Fibroblast of the aortic adventitia (primary cell): ENCODE data around the gene SEMA4D. TPM values are rescaled to one million over a fixed set of nuclear protein-coding genes. Genes with fewer than 3 reads are reported as not detected.

Source experiments
- DNase-seq: peaks from one replicate; pipeline ENCODE4 v3.0.0-alpha.2; 2010; ENCODE audit warnings: low read depth
- H3K4me3 ChIP-seq: 2 replicates; pipeline ENCODE4 v1.5.1; 2011; ENCODE audit warnings: low read depth, mild to moderate bottlenecking, control low read depth, low read length, moderate library complexity
- CTCF ChIP-seq: IDR thresholded peaks from 2 replicates; pipeline ENCODE4 v1.5.1; 2011; ENCODE audit warnings: mild to moderate bottlenecking, low read length, control low read depth, inconsistent platforms; ENCODE audit not compliant: insufficient read depth
- total RNA-seq: library from RNA; depleted of rRNA; stranded (reverse); fragments of >200 nt; gene quantifications from 2 replicates; pipeline ENCODE4 v1.2.3, GENCODE V29; 2012; ENCODE audit warnings: low replicate concordance

SEMA4D gene
- total RNA-seq, 1 donor = 0.36 TPM

DNA sequence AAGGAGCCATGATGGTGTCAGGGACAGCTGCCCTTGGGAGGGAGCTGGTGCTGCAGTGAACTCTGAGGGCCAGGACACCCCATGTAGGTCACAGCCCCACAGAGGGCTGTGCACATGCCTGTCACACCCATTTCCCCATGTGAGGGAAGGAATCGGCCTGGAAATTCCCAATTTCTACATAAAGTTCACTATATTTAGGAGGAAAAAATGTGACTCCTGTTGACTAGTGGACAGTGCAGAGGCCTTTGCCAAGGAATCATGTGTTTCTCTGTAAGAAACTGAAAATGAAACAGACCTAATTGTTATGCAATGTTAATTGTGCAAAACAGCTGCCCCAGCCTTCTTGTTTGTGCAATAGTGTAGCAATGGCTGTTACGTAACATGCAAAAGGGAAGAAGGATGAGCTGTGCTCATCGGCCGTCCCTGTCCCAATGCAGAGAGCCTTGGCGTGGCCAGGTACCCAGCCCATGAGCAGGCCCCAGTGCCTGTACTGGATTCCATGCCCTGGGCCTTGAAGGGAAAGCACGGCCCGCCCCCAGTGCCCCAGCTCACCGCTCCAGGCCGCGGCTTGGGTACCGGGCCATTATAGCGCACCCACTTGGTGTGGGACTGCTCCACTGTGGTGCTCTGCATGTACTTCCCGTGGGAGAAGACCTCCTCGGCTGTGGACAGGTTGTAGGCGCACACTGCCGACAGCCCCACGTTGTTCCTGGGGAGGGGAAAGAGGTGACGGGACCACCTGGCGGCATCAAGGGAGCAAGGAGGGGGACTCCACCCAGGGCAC is 109.6 kb downstream of the SEMA4D start:
- no peak overlapping the region for H3K4me3 ChIP-seq
- peak; percentile 80 for DNase-seq
- TF ChIP-seq CTCF = no peak

DNA sequence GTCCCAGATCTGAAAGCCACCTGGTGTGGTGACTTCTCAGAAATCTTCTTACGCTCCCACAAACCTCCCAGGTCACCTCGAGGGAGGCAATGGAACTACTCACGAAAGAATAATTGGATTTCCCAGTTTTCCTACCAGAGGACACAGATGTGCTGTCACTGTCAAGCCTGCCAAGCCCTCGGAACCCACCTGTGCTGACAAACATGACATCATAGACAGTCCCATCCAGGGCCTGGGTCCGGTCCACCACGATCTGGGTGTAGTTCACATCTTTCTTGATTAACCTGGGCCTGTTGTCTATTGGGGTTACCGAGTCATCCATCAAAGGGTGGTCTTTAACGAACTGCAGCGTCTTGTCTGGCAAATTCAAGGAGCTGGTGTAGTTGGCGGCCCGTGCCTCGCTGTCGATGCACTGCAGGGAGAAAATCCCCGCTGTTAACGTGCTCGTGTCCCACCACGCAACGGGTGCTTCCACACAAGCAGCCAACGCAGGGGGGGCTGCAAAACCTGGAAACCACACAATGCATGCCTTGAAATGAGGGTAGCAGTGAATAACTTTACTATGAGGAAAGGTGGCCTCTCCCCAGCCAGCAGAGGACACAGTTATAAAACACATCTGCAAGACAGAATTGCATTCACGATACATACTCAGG is 110.6 kb downstream of the SEMA4D start:
- no peak for DNase-seq

DNA sequence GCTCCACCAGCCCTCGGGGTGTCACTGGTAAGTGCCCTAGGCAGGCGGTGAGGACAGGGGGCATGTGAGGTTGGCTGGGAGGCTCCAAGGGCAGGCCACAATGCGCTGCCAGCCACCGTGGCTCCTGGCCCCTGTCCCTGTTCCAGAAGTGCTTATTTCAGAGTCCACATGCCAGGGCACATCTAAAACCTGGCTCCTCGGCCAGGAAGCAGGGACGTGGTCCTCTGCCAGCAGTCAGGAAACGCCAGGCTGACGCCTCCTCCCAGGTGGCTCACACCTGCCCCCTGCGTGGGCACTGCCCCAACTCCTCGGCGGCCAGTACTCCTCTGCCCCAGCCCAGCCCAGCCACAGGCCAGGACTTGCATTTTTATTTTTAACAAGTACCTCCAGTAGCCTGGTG is 111.1 kb downstream of the SEMA4D start:
- DNase-seq = no peak
- TF ChIP-seq CTCF = no peak
- no peak overlapping the region for H3K4me3 ChIP-seq

More for the DNA sequence above, 110.6 kb downstream of the SEMA4D start:
- H3K4me3 ChIP-seq = no peak overlapping the region
- no peak for TF ChIP-seq CTCF

DNA sequence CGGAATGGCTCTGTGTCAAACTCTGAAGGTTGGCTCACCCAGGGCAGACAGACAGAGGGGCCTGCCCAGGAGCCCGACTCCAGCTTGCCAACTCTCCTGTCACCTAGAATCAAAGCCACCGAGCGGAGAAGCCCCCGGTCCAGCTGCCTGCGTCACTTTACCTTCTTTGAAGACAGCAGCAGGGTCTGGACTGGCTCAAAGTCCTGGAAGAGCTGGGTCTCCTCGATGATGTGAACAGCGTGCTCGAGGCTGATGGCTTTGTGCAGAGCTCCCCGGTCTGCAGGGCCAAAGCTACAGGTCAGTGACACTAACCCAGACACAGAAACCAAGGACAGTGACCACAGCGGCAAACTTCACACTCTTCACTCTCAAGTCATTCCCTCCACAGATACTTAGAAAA is 111.7 kb downstream of the SEMA4D start:
- no peak for DNase-seq
- no peak for TF ChIP-seq CTCF
- H3K4me3 ChIP-seq = no peak overlapping the region

DNA sequence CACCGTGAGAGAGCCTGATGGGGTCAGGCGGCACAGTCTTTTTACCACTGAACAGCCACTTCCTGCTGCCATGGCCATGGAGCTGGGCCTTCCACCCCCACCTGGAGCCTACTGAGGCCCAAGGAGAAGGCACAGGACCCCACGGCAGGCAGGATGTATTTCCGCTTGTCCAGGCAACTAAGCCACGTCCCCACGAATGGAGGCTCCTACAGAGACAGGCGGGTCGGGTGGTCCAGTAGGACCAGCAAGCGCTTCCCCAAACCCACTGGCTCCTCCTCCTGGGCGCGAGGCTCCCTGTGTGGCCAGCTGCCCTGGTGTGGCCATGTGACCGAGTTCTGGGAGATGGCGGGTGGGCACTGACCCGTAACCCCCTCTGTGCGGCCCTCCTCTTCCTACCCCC is 113.1 kb downstream of the SEMA4D start:
- no peak overlapping the region for H3K4me3 ChIP-seq
- DNase-seq = no peak
- no peak for TF ChIP-seq CTCF

GRCh38 chr9:89383721-89384300 is 114.1 kb downstream of the SEMA4D start:
- no peak for TF ChIP-seq CTCF
- DNase-seq = no peak
- H3K4me3 ChIP-seq = no peak overlapping the region
